ENCODE results near the gene HBS1L.

- TF ChIP-seq CTCF (IDR thresholded peaks at IDR 0.05; ENCODE audit: insufficient read depth, low read length) (no peak), POLR2AphosphoS5 (IDR thresholded peaks at IDR 0.05; ENCODE audit: low read depth) (no peak)
Observed at GRCh38 chr6:135036731-135037420, 17.7 kb downstream of the HBS1L start.

All from HL-60 (cell line).